Mucosa of descending colon (tissue), 3 donors: ENCODE results near the gene APRT. TPM values are rescaled to one million over a fixed set of nuclear protein-coding genes. Genes with fewer than 3 reads are reported as not detected.

Source experiments
- ATAC-seq: fragments of 200-7000 bp; cut with Tn5 transposase; one replicate; pipeline ENCODE4 v1.9.1; 2020; ENCODE audit warnings: mild to moderate bottlenecking, moderate library complexity
- DNase-seq, 3 donors: peaks; one replicate each; pipeline ENCODE4 v3.0.0-alpha.2; 2020
- H3K36me3 ChIP-seq: fragments of 200-600 bp; one replicate; pipeline ENCODE4 v1.8.0; 2021; ENCODE audit warnings: low read depth, mild to moderate bottlenecking
- H3K4me1 ChIP-seq: fragments of 200-600 bp; one replicate; pipeline ENCODE4 v1.8.0; 2021; ENCODE audit warnings: low read depth, mild to moderate bottlenecking
- H3K4me3 ChIP-seq: fragments of 200-600 bp; one replicate; pipeline ENCODE4 v1.8.0; 2021; ENCODE audit warnings: mild to moderate bottlenecking
- H3K9me3 ChIP-seq: fragments of 200-600 bp; one replicate; pipeline ENCODE4 v1.8.0; 2021; ENCODE audit warnings: mild to moderate bottlenecking
- CTCF ChIP-seq: fragments of 200-600 bp; IDR thresholded peaks from one replicate; pipeline ENCODE4 v1.8.0; 2022; ENCODE audit warnings: antibody characterized with exemption, mild to moderate bottlenecking
- intact Hi-C, 2 donors: fragments of 100-400 bp; cut with DNase I in 1 of 2; cut with micrococcal nuclease in 1 of 2; formaldehyde crosslinking; loops; one replicate each; pipeline versions ENCODE4 v1.11.0 to v1.11.1; 2022; cut with DNase I, micrococcal nuclease
- total RNA-seq, 3 donors: library from RNA; stranded (reverse); fragmentation: NEBNext Ultra II Directional in 2 of 3; extraction: Animal tissue kit (Norgen Biotek cat#: 25700) in 2 of 3; gene quantifications; one replicate each; pipeline versions ENCODE4 v1.2.1 to v1.2.4, GENCODE V29; 2021 to 2023
- donor health status: DM: no; HTN: no; CAD: no; lungs with moderate emphysema.
- donor health status: DM: no; HTN: no; CAD: no.
- donor health status: DM: no; HTN: yes; CAD: no.

Gene APRT
- total RNA-seq, 3 donors from 2014 or later: 76.5 to 185 (median 113) TPM

GRCh38 chr16:88798772-88799455, 12.8 kb downstream of the APRT start:
- Histone ChIP-seq H3K36me3 (no peaks in the 10 kb centered on the region), H3K9me3 (no peaks in the 10 kb centered on the region), H3K4me3 (no peak overlapping the region), H3K4me1 (peaks cover 6% of the 10 kb centered on the region)
- intact Hi-C loops: no loop called here
- DNase-seq (no peak), ATAC-seq (no peak)
- no peak for TF ChIP-seq CTCF

- no peak for DNase-seq
Observed at GRCh38 chr16:88798073-88798472, 13.7 kb downstream of the APRT start.

GRCh38 chr16:88796278-88796677, 15.4 kb downstream of the APRT start:
- intact Hi-C loops: no loop called here
- no peaks in the 10 kb centered on the region for H3K4me1 ChIP-seq
- no peak for TF ChIP-seq CTCF
- no peaks in the 10 kb centered on the region for H3K9me3 ChIP-seq
- DNase-seq (no peak), ATAC-seq (no peak)
- H3K36me3 ChIP-seq: no peaks in the 10 kb centered on the region
- no peak overlapping the region for H3K4me3 ChIP-seq

More at GRCh38 chr16:88798073-88798472, 13.7 kb downstream of the APRT start:
- TF ChIP-seq CTCF: no peak
- intact Hi-C loops: no loop called here
- Histone ChIP-seq H3K36me3 (no peaks in the 10 kb centered on the region), H3K4me1 (peaks cover 6% of the 10 kb centered on the region), H3K4me3 (no peak overlapping the region), H3K9me3 (no peaks in the 10 kb centered on the region)
- ATAC-seq: no peak

GRCh38 chr16:88793251-88793954, 18.3 kb downstream of the APRT start:
- H3K9me3 ChIP-seq: no peaks in the 10 kb centered on the region
- intact Hi-C loops: no loop called here
- H3K4me3 ChIP-seq: no peak overlapping the region
- peak; percentile 57 to 74 (median 73) for DNase-seq
- H3K36me3 ChIP-seq: no peaks in the 10 kb centered on the region
- H3K4me1 ChIP-seq: no peaks in the 10 kb centered on the region
- peak; percentile 82 for ATAC-seq
- no peak for TF ChIP-seq CTCF

- H3K9me3 ChIP-seq: no peaks in the 10 kb centered on the region
- no peak overlapping the region for H3K4me3 ChIP-seq
- intact Hi-C loops: no loop called here
- ATAC-seq: no peak
- no peak for TF ChIP-seq CTCF
- H3K36me3 ChIP-seq: no peaks in the 10 kb centered on the region
- DNase-seq: peak in 1 of 3 donors; percentile 58
- no peaks in the 10 kb centered on the region for H3K4me1 ChIP-seq
Observed at GRCh38 chr16:88792668-88793250, 19.0 kb downstream of the APRT start.
